VCaP (cell line): ENCODE measurements around the gene ACRBP.

Experiments used
- H3K27ac ChIP-seq: fragments of 450-650 bp; 2 replicates; pipeline ENCODE4 v1.5.1; 2017
- TF ChIP-seq, protein P1 (sequence below): fragments of 450-650 bp; conservative IDR thresholded peaks from 2 replicates; pipeline ENCODE4 v1.5.1; 2017; ENCODE audit warnings: mild to moderate bottlenecking, moderate library complexity

Gene ACRBP

DNA sequence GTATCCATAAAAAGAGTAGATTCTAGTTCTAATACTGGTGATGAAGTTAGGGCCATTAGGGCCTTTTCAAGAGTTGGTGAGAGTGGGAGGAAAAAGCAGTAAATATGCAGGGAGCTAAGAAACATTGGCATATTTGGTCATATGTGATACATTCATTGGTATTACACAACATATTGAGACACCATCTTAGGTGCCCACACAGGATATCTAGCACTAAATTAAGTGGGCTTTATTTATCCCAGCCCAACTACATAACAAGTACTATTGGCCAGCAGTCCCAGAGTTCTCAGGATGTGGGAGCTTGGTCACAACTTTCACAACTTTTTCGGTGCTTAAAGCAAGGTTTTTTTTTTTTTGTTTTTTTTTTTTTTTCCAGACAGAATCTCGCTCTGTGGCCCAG, 17.7 kb upstream of the ACRBP start:
- H3K27ac ChIP-seq: no peak overlapping the region
- TF ChIP-seq, protein P1, sequence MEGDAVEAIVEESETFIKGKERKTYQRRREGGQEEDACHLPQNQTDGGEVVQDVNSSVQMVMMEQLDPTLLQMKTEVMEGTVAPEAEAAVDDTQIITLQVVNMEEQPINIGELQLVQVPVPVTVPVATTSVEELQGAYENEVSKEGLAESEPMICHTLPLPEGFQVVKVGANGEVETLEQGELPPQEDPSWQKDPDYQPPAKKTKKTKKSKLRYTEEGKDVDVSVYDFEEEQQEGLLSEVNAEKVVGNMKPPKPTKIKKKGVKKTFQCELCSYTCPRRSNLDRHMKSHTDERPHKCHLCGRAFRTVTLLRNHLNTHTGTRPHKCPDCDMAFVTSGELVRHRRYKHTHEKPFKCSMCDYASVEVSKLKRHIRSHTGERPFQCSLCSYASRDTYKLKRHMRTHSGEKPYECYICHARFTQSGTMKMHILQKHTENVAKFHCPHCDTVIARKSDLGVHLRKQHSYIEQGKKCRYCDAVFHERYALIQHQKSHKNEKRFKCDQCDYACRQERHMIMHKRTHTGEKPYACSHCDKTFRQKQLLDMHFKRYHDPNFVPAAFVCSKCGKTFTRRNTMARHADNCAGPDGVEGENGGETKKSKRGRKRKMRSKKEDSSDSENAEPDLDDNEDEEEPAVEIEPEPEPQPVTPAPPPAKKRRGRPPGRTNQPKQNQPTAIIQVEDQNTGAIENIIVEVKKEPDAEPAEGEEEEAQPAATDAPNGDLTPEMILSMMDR: no peak

DNA sequence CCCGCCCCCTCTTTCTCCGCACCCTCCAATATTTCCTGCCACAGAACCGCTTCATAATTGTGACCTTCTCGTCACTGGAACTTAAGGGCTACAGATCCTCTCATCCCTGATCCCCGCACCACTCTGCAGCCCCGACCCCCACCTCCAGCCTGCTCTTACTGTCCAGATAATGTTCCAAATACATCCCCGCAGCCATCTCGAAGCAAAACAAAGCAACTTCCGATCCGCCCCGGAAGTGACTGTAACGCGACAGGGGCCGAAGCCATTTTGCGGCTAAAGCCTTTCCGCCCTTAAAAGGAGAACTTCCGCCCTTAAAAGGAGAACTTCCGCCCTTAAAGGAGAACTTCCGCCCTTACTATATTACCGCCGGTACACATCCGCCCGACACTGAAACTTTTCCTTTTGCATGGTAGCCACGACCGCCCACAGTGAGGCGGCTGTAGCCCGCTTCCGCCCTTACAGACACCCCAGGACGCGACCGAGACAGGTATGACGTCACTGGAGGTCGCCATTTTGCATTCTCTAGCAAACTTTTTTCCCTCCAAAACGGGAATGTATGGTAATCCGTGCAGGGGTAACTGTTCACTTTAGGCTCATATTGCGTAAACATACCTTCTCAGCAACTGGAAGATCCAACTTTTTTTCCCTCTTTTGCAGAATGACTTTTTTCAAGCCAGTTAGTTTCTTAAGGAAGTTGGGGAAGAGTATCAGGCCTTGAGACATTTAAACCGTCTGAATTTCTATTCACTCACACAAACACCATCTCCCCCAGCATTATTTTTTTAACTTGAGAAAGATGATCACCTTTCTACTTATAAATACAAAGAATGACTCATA, 15.9 kb upstream of the ACRBP start, which contains the start of gene ING4:
TSS of gene ING4 (minus strand) at position 214 of the 837 bp plus-strand sequence. CDS start at position 196, 18 bp downstream.
- H3K27ac ChIP-seq: peak within 1 kb of the TSS; percentile 65

DNA sequence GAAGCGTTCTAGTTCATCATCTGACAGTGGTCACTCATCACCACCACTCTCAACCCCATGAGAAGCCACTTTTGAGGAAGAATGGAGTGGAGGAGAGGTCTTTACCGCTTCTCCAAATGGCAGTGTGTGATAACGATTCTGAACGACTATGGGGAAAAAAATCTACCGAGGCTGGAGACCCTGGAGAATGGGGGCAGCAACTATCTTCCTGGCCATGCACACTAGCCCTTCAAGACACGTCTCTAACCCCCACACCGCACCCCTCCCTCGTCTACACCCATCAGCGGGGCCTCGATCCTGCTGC, 15.3 kb upstream of the ACRBP start:
- TF ChIP-seq, protein P1: no peak
- H3K27ac ChIP-seq: peak overlapping the region; percentile 65

More for the DNA sequence above, 15.9 kb upstream of the ACRBP start, which contains the start of gene ING4:
- TF ChIP-seq, protein P1: no peak

DNA sequence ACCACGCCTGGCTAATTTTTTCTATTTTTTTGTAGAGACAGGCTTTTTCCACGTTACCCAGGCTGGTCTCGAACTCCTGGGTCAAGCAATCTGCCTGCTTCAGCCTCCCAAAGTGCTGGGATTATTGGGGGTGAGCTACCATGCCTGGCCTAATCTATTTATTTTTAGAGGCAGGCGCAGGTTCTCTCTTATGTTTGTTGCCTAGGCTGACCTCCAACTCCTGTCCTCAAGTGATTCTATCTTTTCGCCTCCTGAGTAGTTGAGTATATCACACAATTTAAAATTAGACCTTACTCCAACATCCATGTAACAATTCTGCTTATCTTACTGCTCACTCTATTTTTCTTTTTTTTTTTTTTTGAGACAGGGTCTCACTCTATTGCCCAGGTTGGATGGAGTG, 6.8 kb upstream of the ACRBP start:
- no peak overlapping the region for H3K27ac ChIP-seq
- TF ChIP-seq, protein P1: no peak

DNA sequence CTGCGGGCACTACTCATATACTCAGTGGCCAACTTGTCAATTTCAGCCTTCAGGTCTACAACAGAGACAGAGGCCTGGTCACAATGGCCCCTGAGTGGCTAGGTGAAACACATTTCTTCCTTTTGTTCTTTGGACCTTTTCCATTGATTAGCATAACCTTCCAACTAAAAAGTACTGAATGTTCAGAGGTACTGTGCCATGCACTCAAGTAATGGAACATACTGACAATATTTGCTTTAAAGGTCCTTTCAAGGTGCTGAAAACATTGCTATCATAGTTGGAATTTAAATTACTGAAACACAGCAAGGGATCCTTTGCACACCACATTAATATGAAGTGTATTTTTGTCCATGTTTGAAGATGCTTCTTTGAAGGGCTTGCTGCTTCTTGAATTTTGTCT, 6.1 kb upstream of the ACRBP start:
- TF ChIP-seq, protein P1: no peak
- H3K27ac ChIP-seq: no peak overlapping the region

DNA sequence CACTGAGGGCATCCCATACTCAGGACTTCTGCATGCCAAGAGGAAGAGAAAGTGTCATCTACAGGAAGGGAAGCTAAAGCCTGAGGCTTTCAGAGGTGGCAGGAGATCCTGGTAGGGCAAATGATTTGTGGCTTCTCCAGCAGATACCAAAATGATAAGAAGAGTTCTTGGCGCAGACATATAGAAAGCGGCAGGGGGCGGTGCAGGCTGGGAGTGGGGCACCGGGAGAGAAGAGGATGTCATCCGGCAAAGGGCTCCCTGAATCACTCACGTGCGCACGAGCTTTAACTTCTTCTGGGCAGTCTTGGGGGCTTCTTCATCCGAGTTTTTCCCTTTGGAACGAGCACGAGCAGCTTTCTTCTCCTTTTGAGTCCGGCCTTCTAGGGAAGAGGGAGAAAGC, 5.2 kb upstream of the ACRBP start:
- TF ChIP-seq, protein P1: no peak

DNA sequence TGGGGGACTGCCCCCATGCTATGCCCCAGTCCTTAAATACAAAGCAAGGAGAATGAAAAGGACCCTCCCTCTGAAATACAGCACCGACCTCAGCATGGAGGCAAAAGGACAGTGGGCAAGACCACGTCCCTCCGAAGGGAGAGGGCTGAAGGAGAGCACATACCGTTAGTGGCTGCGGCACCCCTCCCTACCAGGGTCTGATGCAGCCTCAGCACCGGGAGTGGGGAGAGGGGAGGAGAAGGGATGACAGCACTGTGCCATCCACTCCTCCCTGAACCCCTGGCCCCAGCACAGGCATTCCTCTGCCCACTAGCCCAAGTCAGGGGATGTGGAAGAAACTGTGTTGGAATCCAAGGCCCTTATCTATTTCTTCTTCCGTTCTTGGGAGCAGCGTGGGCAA, 3.6 kb upstream of the ACRBP start:
- no peak overlapping the region for H3K27ac ChIP-seq
- TF ChIP-seq, protein P1: no peak

More for the DNA sequence above, 5.2 kb upstream of the ACRBP start:
- H3K27ac ChIP-seq: no peak overlapping the region
